ENCODE measurements around the gene ATN1. TPM values are rescaled to one million over a fixed set of nuclear protein-coding genes. Genes with fewer than 3 reads are reported as not detected.
A peak's percentile ranks its signal among the peaks of the same experiment; 100 is the strongest.
"Not testable (repeated sequence)": the region's sequence is repeated elsewhere in the genome, so short reads cannot be mapped to it uniquely, and the experiment has no call there.

Gene ATN1
- total RNA-seq, 1 experiment from 2014 or later: 144 TPM

DNA sequence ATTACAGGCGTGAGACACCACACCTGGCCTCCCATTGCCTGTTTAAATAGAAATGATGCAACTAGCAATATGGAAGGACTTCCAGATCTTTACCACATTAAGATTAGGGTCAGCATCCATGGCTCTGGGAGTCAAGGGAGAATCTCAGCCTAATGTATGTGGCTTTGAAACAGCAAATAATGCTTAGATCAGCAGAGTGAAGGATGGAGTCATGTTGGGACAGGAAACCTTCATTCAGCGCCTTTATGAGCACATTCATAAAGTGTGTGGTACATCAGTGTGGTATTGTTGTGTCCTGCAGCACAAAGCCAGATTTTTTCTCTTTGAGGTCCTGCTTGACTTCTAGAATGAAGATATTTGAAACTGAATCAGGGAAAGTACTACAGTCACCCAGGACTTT, 39.4 kb upstream of the ATN1 start:
- ChIA-PET CTCF (no interaction called here), POLR2A (ENCODE audit: low non-redundant PET) (no interaction called here)
- Histone ChIP-seq H3K9me3 (ENCODE audit: low read depth, low read length, poor library complexity, severe bottlenecking) (no peaks in the 10 kb centered on the region), H3K4me3 (ENCODE audit: low read depth, low read length, poor library complexity, severe bottlenecking) (no peak overlapping the region), H3K27ac (ENCODE audit: low read depth, low read length, poor library complexity, severe bottlenecking) (no peak overlapping the region), H3K27me3 (replicated peaks; ENCODE audit: insufficient read depth, low read depth, low read length, poor library complexity) (no peaks in the 10 kb centered on the region), H3K4me1 (ENCODE audit: insufficient read depth, low read length, poor library complexity, severe bottlenecking) (peaks cover 7% of the 10 kb centered on the region), H3K36me3 (ENCODE audit: insufficient read depth, low read length, poor library complexity, severe bottlenecking) (no peaks in the 10 kb centered on the region)
- TF ChIP-seq EZH2 (IDR thresholded peaks at IDR 0.05; ENCODE audit: borderline replicate concordance, low read depth, low read length, poor library complexity, severe bottlenecking): no peak
- TF ChIP-seq, protein P1, sequence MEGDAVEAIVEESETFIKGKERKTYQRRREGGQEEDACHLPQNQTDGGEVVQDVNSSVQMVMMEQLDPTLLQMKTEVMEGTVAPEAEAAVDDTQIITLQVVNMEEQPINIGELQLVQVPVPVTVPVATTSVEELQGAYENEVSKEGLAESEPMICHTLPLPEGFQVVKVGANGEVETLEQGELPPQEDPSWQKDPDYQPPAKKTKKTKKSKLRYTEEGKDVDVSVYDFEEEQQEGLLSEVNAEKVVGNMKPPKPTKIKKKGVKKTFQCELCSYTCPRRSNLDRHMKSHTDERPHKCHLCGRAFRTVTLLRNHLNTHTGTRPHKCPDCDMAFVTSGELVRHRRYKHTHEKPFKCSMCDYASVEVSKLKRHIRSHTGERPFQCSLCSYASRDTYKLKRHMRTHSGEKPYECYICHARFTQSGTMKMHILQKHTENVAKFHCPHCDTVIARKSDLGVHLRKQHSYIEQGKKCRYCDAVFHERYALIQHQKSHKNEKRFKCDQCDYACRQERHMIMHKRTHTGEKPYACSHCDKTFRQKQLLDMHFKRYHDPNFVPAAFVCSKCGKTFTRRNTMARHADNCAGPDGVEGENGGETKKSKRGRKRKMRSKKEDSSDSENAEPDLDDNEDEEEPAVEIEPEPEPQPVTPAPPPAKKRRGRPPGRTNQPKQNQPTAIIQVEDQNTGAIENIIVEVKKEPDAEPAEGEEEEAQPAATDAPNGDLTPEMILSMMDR (conservative IDR thresholded peaks at IDR 0.05; ENCODE audit: low read depth, low read length): no peak
- intact Hi-C loops (cut with micrococcal nuclease; ENCODE audit: unreplicated experiment): no loop called here
- no TSS peak for BruUV-seq (replicated peaks)
- peak; percentile 38 for DNase-seq (ENCODE audit: low spot score)

DNA sequence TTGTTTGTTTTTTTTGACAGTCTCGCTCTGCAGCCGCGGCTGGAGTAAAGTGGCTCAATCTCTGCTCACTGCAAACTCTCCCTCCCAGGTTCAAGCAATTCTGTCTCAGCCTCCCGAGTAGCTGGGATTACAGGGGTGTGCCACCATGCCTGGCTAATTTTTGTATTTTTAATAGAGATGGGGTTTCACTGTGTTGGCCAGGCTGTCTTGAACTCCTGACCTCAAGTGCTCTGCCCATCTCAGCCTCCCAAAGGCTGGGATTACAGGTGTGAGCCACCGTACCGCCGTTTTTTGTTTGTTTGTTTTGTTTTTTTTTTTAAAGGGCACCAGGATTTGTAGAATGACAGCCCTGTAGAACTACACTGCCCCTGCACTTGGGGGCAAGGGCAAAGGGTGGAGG, 39.0 kb upstream of the ATN1 start:
- BruUV-seq (replicated peaks); H3K4me3 ChIP-seq (ENCODE audit: low read depth, low read length, poor library complexity, severe bottlenecking); H3K27me3 ChIP-seq (replicated peaks; ENCODE audit: insufficient read depth, low read depth, low read length, poor library complexity); H3K9me3 ChIP-seq (ENCODE audit: low read depth, low read length, poor library complexity, severe bottlenecking); H3K27ac ChIP-seq (ENCODE audit: low read depth, low read length, poor library complexity, severe bottlenecking); CTCF ChIA-PET; H3K4me1 ChIP-seq (ENCODE audit: insufficient read depth, low read length, poor library complexity, severe bottlenecking); POLR2A ChIA-PET (ENCODE audit: low non-redundant PET); H3K36me3 ChIP-seq (ENCODE audit: insufficient read depth, low read length, poor library complexity, severe bottlenecking); intact Hi-C loops (cut with micrococcal nuclease; ENCODE audit: unreplicated experiment); DNase-seq (ENCODE audit: low spot score): not testable (repeated sequence)

DNA sequence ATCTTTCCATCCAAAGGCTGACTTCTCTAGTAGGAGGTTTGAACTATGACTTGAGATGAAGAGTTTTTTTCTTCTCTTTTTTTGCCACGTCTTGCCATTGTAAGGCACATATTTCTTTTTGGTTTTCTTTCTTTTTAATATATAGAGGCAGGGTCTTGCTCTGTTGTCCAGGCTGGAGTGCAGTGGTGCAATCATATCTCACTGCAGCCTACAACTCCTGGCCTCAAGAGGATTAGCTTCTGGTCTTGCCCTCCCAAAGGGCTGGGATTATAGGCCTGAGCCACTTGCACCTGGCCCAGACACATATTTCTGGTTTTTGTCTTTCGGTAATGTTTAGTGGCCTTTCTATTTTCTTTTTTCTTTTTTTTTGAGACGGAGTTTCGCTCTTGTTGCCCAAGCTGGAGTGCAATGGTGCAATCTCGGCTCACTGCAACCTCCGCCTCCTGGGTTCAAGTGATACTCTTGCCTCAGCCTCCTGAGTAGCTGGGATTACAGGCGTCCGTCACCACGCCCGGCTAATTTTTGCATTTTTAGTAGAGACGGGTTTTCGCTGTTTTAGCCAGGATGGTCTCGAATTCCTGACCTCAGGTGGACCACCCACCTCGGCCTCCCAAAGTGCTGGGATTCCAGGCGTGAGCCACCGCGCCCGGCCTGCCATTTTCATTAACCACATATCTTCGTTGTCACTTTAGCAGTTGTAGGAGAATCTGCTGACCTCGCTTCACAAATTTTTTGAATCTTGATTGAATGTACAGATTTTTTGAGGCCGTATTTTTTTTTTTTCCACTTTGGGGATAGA, 37.8 kb upstream of the ATN1 start:
- H3K27ac ChIP-seq (ENCODE audit: low read depth, low read length, poor library complexity, severe bottlenecking): peak overlapping the region; percentile 97
- BruUV-seq (replicated peaks); H3K4me3 ChIP-seq (ENCODE audit: low read depth, low read length, poor library complexity, severe bottlenecking); POLR2A ChIA-PET (ENCODE audit: low non-redundant PET); H3K9me3 ChIP-seq (ENCODE audit: low read depth, low read length, poor library complexity, severe bottlenecking); H3K27me3 ChIP-seq (replicated peaks; ENCODE audit: insufficient read depth, low read depth, low read length, poor library complexity); CTCF ChIA-PET; H3K36me3 ChIP-seq (ENCODE audit: insufficient read depth, low read length, poor library complexity, severe bottlenecking); DNase-seq (ENCODE audit: low spot score); H3K4me1 ChIP-seq (ENCODE audit: insufficient read depth, low read length, poor library complexity, severe bottlenecking): not testable (repeated sequence)
- intact Hi-C loops (cut with micrococcal nuclease; ENCODE audit: unreplicated experiment): loop anchor here (2.0 kb wide), 1 partner anchor 17 kb away; the partner anchor contains the start of gene SPSB2

DNA sequence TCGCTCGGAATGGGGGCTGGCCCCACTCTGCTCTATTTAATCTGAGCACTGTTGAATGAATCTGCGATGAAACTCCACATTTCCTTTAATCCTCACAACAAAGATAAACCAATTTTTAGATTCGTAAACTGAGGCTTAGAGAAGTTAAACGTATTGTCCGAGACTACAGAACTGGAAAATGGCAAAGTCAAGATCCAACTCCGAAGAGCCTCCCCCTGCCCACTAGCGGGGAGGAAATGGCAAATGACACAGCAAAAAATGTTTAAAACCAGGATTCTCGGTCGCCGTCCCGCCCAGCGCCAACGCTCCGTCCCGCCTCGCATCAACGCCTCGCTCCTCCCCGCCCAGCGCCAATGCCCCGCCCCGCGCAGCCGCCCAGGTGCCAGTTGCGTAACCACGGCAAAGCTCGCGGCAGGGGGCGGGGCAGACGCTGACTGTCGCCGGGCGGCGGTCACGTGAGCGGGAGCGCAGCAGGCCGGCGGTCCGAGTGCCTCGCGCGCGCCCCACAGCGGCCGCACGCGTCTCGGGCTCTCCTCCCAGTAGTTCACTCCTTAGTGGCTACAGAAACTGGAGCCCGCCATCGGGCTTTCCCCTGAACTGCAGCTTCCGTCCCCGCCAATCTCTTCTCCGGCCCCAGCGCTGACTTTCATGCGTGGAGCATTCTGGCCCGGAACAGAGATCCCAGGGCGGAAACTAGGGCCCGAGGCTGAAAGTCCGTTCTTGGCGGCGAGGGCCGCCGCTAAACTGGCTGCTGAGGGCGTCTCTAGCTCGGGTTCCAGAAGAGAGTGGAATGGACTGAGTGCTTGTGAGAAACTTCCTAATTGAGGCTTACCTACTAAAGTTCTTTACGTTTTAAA, 36.7 kb upstream of the ATN1 start:
- Histone ChIP-seq H3K4me3 (ENCODE audit: low read depth, low read length, poor library complexity, severe bottlenecking) (peak overlapping the region; percentile 46), H3K4me1 (ENCODE audit: insufficient read depth, low read length, poor library complexity, severe bottlenecking) (peaks cover 7% of the 10 kb centered on the region), H3K27ac (ENCODE audit: low read depth, low read length, poor library complexity, severe bottlenecking) (peak overlapping the region; percentile 97), H3K36me3 (ENCODE audit: insufficient read depth, low read length, poor library complexity, severe bottlenecking) (no peaks in the 10 kb centered on the region), H3K9me3 (ENCODE audit: low read depth, low read length, poor library complexity, severe bottlenecking) (no peaks in the 10 kb centered on the region), H3K27me3 (replicated peaks; ENCODE audit: insufficient read depth, low read depth, low read length, poor library complexity) (no peaks in the 10 kb centered on the region)
- ChIA-PET POLR2A (ENCODE audit: low non-redundant PET) (interaction anchor here (0.6 kb wide), 5 partner anchors 22 to 627 kb away, joined by 3 to 6 read pairs (median 3); no protein-coding TSS in a partner anchor), CTCF (interaction anchor here (0.6 to 1.4 kb wide), 8 partner anchors 12 to 74 kb away, joined by 3 to 6 read pairs (median 4); partner anchors contain the start of genes SPSB2 and USP5)
- intact Hi-C loops (cut with micrococcal nuclease; ENCODE audit: unreplicated experiment): loop anchor here (2.0 kb wide), 1 partner anchor 18 kb away; the partner anchor contains the start of gene SPSB2
- peak; percentile 98 for DNase-seq (ENCODE audit: low spot score)
- TF ChIP-seq, protein P1 (conservative IDR thresholded peaks at IDR 0.05; ENCODE audit: low read depth, low read length): peak; percentile 77
- no peak for TF ChIP-seq EZH2 (IDR thresholded peaks at IDR 0.05; ENCODE audit: borderline replicate concordance, low read depth, low read length, poor library complexity, severe bottlenecking)
- no TSS peak for BruUV-seq (replicated peaks)

Measured in A673 (cell line).